ENCODE data around the gene ZNRF3.

The ZNRF3 gene

GRCh38 chr22:29014773-29015172 is 131.4 kb downstream of the ZNRF3 start:
- Histone ChIP-seq H3K9me3 (ENCODE audit: control insufficient read depth, insufficient read depth, low read depth, low read length) (no peaks in the 10 kb centered on the region), H3K4me1 (ENCODE audit: control insufficient read depth, insufficient read depth, low read length) (no peaks in the 10 kb centered on the region), H3K36me3 (ENCODE audit: control insufficient read depth in 2 of 2, insufficient read depth in 1 of 2, low read length in 2 of 2) (no peaks in the 10 kb centered on the region), H3K4me3 (ENCODE audit: low read depth, low read length) (no peak overlapping the region), H3K27ac (ENCODE audit: extremely low read depth, low read depth, low read length) (no peak overlapping the region)
- TF ChIP-seq ZNF768 (tag by site-specific recombination; IDR thresholded peaks at IDR 0.05), result no peak
- TF ChIP-seq ZNF558 (tag by site-specific recombination; IDR thresholded peaks at IDR 0.05), result no peak
- TF ChIP-seq ZFP69B (tag by site-specific recombination; IDR thresholded peaks at IDR 0.05), result no peak
- no peak for TF ChIP-seq HOXD13 (CRISPR knock-in tag; IDR thresholded peaks at IDR 0.05; ENCODE audit: borderline replicate concordance)
- TF ChIP-seq ZNF518A (tag by site-specific recombination; conservative IDR thresholded peaks at IDR 0.05; ENCODE audit: low read depth), result no peak
- TF ChIP-seq EGR2 (tag by site-specific recombination; IDR thresholded peaks at IDR 0.05; ENCODE audit: low read depth), result no peak
- no peak for TF ChIP-seq ZNF571 (tag by site-specific recombination; IDR thresholded peaks at IDR 0.05)
- no peak for TF ChIP-seq KLF17 (tag by site-specific recombination; IDR thresholded peaks at IDR 0.05)
- no peak for TF ChIP-seq ZNF555 (tag by site-specific recombination; conservative IDR thresholded peaks at IDR 0.05)
- ChIA-PET POLR2A (interaction anchor here (0.6 to 2.0 kb wide), 2 partner anchors 17 to 26 kb away, joined by 4 read pairs; no protein-coding TSS in a partner anchor), CTCF (interaction anchor here (0.8 to 1.5 kb wide), 4 partner anchors 15 to 159 kb away, joined by 3 to 6 read pairs (median 3); no protein-coding TSS in a partner anchor)

GRCh38 chr22:29016067-29016938 is 132.9 kb downstream of the ZNRF3 start:
- ChIA-PET CTCF (interaction anchor here (0.6 to 0.7 kb wide), 2 partner anchors 136 to 799 kb away, joined by 3 to 4 read pairs; no protein-coding TSS in a partner anchor), POLR2A (interaction anchor here (0.6 kb wide), 1 partner anchor 133 kb away, joined by 4 read pairs; no protein-coding TSS in a partner anchor)
- Histone ChIP-seq H3K9me3 (ENCODE audit: control insufficient read depth, insufficient read depth, low read depth, low read length) (no peaks in the 10 kb centered on the region), H3K4me3 (ENCODE audit: low read depth, low read length) (no peak overlapping the region), H3K36me3 (ENCODE audit: control insufficient read depth in 2 of 2, insufficient read depth in 1 of 2, low read length in 2 of 2) (no peaks in the 10 kb centered on the region), H3K4me1 (ENCODE audit: control insufficient read depth, insufficient read depth, low read length) (no peaks in the 10 kb centered on the region), H3K27ac (ENCODE audit: extremely low read depth, low read depth, low read length) (no peak overlapping the region)
- TF ChIP-seq PRDM10 (tag by site-specific recombination; IDR thresholded peaks at IDR 0.05) (no peak), ZNF280C (tag by site-specific recombination; IDR thresholded peaks at IDR 0.05) (no peak), PRDM1 (tag by site-specific recombination; IDR thresholded peaks at IDR 0.05) (0 out of 2 replicates have a peak, but pooled peaks have one; percentile 5), SCRT2 (tag by site-specific recombination; IDR thresholded peaks at IDR 0.05) (peak; percentile 43), ZNF266 (tag by site-specific recombination; IDR thresholded peaks at IDR 0.05; ENCODE audit: low read depth) (no peak), ZNF324 (tag by site-specific recombination; IDR thresholded peaks at IDR 0.05) (no peak)
